ENCODE data around the gene KBTBD13. TPM values are rescaled to one million over a fixed set of nuclear protein-coding genes. Genes with fewer than 3 reads are reported as not detected.

KBTBD13 gene
- total RNA-seq, 1 donor from 2014 or later: not detected

DNA sequence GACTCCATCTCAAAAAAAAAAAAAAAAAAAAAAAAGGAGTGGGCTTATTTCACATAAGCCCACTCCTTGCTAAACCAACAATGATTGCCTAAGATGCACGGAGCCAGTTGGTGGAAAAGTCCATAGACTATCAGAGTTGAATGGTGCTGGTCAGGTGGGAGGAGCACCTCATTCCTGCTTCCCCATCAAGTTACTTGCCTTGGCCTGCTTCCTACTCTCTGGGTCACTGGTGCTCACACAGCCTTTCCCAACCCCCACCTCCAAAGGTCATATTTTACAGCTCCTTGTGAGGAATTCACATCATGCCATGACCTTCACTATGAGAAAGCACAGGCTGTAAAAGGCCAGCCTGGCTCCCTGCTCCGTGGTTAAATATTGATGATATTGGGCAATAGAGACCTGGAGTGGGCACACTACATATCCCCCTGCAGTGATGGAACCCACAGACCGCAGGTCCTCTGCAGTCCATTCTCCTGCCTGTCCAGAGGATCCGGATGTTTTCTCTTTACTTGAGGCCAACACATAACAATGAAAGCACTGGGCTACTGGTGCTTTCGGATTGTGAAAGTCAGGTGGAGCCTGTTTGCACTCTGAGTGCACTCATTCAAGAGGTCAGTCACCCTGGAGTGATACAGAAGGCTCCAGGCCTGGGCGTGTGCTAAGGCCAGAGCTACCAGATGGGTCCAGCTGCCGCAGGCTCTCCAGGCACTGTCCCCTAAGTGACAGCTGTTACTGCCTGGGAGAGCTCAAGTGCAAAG, 31.6 kb upstream of the KBTBD13 start, which contains the start of gene SLC51B:
TSS of gene SLC51B (plus strand) at position 664 of the 758 bp plus-strand sequence. CDS start 4,618 bp downstream, outside the sequence.
- DNase-seq (ENCODE audit: extremely low spot score, unreplicated experiment): no peak
- no peaks in the 10 kb centered on the region for H3K36me3 Mint-ChIP-seq
- H3K4me3 Mint-ChIP-seq: peak within 1 kb of the TSS; percentile 28
- H3K4me1 Mint-ChIP-seq (ENCODE audit: unreplicated experiment): peaks cover 34% of the 10 kb centered on the region
- no peak for TF ChIP-seq CTCF (conservative IDR thresholded peaks at IDR 0.05)
- peak within 1 kb of the TSS; percentile 82 for H3K27ac Mint-ChIP-seq
- peaks cover 3% of the 10 kb centered on the region for H3K27me3 Mint-ChIP-seq
- H3K9me3 Mint-ChIP-seq: no peaks in the 10 kb centered on the region

DNA sequence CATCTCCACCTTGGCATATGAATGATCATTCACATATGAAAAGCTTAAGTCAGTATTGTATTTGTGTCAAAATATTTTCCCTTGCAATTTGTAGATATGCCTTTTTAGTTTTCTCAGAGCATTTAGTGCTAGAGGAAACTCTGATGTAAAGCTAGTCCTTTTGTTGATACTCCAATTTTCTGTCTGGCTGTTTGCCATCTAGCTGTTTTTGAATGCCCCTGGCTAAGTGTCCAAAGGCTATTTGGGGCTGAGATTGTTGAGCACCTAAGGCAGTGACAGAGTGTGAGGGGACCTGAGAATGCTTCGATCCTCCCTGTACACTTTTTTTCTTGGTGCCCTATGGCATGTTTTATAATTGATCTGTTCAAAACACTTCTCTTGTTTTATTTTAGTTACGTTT, 28.3 kb upstream of the KBTBD13 start:
- H3K4me1 Mint-ChIP-seq (ENCODE audit: unreplicated experiment): peaks cover 35% of the 10 kb centered on the region
- no peak overlapping the region for H3K4me3 Mint-ChIP-seq
- no peaks in the 10 kb centered on the region for H3K27me3 Mint-ChIP-seq
- TF ChIP-seq CTCF (conservative IDR thresholded peaks at IDR 0.05): no peak
- H3K9me3 Mint-ChIP-seq: no peaks in the 10 kb centered on the region
- no peak overlapping the region for H3K27ac Mint-ChIP-seq
- H3K36me3 Mint-ChIP-seq: no peaks in the 10 kb centered on the region
- DNase-seq (ENCODE audit: extremely low spot score, unreplicated experiment): no peak

- H3K36me3 Mint-ChIP-seq: no peaks in the 10 kb centered on the region
- DNase-seq (ENCODE audit: extremely low spot score, unreplicated experiment): peak; percentile 85
- H3K4me3 Mint-ChIP-seq: peak overlapping the region; percentile 65
- H3K27ac Mint-ChIP-seq: peak overlapping the region; percentile 51
- TF ChIP-seq CTCF (conservative IDR thresholded peaks at IDR 0.05): no peak
- H3K27me3 Mint-ChIP-seq: no peaks in the 10 kb centered on the region
- peaks cover 28% of the 10 kb centered on the region for H3K4me1 Mint-ChIP-seq (ENCODE audit: unreplicated experiment)
- H3K9me3 Mint-ChIP-seq: no peaks in the 10 kb centered on the region
Observed at GRCh38 chr15:65049418-65049840, 27.1 kb upstream of the KBTBD13 start.

DNA sequence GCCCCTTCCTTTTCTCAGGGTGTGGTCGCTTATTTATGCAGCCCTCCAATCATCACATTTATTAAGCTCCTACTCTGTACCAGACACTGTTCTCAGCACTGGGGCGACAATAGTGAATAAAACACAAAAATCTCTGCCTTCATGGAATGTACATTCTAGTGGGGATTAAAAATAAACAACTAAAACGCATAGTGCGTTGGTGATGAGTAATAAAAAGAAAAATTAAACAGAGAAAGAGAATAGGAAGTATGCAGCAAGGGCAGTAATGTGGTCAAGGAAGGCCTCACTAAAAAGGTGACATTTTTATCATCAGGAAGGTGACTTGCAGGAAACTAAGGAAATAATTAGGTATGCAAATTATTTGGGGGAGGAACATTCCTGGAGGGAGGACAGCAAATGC, 26.3 kb upstream of the KBTBD13 start:
- peaks cover 22% of the 10 kb centered on the region for H3K4me1 Mint-ChIP-seq (ENCODE audit: unreplicated experiment)
- no peaks in the 10 kb centered on the region for H3K36me3 Mint-ChIP-seq
- H3K9me3 Mint-ChIP-seq: no peaks in the 10 kb centered on the region
- TF ChIP-seq CTCF (conservative IDR thresholded peaks at IDR 0.05): no peak
- H3K4me3 Mint-ChIP-seq: peak overlapping the region; percentile 39
- no peak for DNase-seq (ENCODE audit: extremely low spot score, unreplicated experiment)
- no peak overlapping the region for H3K27ac Mint-ChIP-seq
- no peaks in the 10 kb centered on the region for H3K27me3 Mint-ChIP-seq

DNA sequence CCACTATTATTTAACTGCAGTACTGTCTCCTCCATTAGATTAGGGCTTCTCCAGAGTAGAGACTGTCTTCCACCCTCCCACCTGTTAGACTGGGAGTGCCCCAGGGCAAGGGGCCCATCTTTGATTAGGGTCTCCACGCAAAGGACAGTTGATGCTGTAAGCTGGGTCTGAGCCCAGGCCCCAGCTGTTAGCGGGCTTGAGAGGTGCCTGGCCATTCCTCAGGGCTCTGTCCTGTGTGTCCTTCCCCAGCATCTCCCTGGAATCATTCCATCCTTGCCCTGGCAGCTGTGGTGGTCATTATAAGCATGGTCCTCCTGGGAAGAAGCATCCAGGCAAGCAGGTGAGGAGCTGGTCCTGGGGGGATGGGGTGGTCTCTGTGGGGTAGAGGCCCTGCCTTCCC, 25.3 kb upstream of the KBTBD13 start:
- Mint-ChIP-seq H3K9me3 (no peaks in the 10 kb centered on the region), H3K27me3 (no peaks in the 10 kb centered on the region), H3K4me3 (no peak overlapping the region), H3K36me3 (no peaks in the 10 kb centered on the region), H3K27ac (peak overlapping the region; percentile 23), H3K4me1 (ENCODE audit: unreplicated experiment) (peaks cover 18% of the 10 kb centered on the region)
- no peak for TF ChIP-seq CTCF (conservative IDR thresholded peaks at IDR 0.05)
- no peak for DNase-seq (ENCODE audit: extremely low spot score, unreplicated experiment)

All from type B pancreatic cell (in vitro differentiated cells).